GM19463 (cell line): ENCODE data around the gene IQCE.

Experiments
- ATAC-seq: cut with Tn5 transposase; IDR thresholded peaks from one replicate; pipeline ENCODE4 v1.9.1; 2021; ENCODE audit warnings: mild to moderate bottlenecking, moderate library complexity; ENCODE audit not compliant: unreplicated experiment

Gene IQCE

GRCh38 chr7:2629746-2630681 lies 71.2 kb downstream of the IQCE start:
- no peak for ATAC-seq

DNA sequence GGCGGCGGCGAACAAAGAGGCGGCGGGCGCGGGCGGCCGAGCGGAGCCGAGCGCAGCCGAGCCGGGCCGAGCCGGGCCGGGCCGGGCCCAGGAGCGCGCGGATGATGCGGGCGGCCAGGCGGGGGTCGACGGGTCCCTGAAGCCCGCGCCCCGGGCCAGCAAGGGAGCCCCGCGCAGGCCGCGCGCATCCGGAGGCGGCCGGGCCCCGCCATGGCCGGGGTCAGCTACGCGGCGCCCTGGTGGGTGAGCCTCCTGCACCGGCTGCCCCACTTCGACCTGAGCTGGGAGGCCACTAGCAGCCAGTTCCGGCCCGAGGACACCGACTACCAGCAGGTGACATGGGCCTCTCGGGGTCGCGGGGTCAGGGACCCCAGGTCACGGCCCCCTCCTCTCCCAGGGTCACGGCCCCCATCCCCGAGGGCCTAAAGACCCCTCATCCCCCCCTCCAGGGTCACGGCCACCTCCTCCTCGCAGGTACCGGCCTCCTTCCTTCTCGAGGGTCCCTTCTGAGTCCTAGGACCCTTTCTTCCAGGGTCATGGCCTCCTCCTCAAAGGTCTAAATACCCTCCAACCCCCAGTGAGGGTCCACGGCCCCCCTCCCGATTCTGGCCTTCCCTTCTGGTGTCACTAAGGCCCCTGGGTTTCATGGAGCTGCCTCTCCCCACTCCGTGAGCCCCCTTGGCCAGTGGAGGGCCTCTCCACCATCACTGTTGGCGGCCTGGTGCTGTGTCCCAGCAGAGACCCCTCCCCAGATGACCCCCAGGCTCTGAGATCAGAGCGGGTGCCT lies 73.4 kb downstream of the IQCE start, which contains the start of gene TTYH3:
Gene TTYH3 (plus strand): TSS at position 41 of the 787 bp plus-strand sequence. CDS start 170 bp downstream, at position 211.
- ATAC-seq, result peak; percentile 37

DNA sequence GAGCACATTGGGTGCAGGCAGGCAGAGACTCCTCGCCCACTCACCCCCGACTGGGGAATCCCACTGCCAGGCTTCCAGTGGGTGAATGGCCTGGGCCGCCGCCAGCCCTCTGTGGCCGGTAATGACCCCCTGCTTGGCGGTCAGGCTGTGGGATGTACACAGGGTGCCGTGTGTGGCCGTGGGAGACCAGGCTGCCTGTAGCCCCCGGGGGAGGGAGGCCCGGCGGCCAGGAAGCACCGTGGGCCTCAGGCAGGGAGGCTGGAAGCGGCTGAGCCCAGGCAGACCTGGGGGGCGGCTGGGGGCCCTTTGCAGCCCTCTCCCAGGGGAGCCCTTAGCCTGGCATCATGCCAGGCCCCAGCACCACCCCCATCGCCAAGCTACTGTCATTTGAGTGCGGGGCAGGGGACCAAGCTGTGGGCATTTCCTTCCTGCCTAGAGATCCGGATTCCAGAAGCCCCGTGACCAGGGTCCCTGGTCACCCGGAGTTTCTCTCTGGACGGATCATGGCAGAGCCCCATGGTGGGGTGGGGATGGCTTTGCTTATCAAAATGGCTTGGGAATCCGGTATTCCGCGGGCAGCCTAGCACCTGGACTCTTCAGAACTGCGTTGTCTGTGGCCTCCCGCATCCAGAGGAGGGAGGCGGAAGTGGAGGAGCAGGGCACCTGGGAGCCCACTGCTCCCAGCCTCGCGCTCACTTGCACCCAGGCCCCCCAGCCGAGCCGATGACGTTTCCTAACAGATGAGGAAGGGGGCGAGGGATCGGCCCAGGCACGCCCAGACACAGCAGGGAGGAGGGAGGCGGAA lies 74.2 kb downstream of the IQCE start:
- ATAC-seq, result peak; percentile 27

GRCh38 chr7:2633538-2634266 lies 74.9 kb downstream of the IQCE start:
- ATAC-seq, result no peak

DNA sequence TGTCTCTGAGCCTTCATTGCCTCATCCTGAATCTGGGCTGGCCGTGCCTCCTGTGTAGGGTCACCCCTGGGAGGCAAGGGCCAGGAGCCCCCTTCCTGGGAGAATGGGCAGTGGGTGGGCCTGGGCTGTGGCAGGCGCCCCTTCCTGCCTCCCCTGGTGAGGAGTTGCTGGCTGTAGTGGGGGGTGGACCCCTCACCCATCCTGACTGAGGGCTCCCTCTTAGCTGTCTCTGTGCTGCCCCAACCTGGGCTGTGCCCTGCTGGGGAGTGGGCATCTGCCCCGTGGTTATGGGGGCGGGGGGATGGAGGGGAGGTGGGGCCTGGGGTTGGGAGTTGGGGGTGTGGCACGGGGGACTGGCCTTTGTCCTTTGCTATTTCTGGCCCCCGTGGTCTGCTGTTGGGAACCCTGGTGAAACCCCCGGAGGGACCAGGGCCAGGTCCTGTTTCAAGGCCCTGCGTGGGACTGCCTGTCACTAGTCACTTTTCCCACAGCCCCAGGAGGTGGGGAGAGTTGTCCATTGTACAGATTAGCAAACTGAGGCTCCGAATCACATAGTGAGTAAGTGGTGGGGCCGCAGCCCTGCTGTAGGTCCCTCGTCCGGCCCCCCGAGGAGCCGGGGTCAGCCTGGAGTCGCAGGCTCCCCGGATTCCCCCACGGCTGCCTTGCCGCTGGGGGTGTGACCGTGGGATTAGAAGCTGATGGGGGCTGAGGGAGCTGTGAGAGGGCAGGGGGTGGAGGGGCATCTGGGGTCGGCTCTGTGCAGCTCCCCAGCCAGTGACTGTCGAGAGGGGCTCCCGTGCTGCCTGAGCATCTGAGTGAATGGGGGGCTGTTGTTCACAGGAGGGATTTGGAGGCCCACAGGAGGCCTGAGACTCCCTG lies 75.7 kb downstream of the IQCE start:
- no peak for ATAC-seq

DNA sequence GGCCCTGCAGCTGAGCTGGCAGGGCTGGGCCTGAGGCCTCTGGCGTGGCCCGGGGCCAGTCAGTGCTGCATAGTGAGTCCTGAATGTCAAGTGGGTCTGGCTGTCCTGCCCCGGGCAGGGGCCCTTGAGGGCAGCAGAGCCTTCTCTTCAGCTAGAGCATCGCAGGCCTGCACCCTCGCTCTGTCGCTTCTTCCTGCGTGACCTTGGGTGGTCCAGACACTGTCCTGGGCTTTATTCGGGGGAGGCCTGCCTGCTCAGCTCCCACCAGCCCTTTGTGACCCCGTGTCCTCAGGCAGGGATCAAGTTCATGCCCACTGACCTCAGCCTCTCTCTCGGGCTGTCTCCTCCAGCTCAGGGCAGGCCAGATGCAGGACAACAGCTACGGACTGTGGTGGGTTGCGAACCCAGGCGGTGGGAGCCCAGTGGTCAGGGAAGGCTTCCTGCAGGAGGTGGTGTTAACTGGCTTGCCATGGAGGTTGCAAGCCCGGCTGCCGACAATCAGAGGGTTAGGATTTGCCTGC lies 76.4 kb downstream of the IQCE start:
- ATAC-seq, result no peak

DNA sequence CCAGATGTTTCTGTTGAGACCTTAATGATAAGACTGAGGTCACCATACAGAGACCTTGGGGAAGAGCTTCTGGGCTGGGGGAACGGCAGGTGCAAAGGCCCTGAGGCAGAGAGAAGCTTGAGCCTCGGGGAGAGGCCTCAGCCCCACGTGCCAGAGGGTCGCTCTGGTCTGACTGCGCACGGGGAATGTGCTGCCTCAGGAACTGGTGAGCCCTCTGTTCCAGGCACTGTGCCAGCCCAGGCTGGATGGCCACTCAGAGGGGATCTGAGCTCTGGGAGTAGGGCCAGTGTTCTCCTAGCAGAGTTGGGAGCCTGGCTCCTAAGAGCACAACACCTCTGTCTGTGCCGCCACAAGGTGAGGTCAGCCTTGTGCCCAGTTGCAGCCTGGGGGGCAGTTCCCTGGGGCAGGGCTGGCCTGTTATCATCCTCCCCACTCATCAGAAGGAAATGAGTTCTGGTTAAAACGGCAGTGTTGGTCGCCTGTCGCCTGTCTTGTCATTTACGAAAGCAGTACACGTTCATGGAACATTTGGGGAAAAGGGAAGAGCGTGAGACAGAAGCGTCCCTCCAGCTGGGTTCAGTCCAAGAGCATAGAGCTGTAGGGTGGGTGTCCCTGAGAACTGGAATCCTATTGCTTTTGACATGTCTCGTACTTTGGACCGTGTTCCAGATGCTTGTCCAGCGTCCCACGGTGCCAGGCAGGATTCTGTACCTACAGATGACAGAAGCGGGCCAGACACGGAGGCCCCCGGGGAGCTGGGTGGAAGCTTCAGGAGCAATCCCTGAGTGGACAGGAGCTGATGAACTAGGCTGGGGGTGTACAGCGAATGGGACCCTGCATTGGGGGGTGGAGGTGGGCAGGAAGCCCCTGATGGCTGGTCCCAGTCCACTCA lies 77.3 kb downstream of the IQCE start:
- ATAC-seq, result no peak

DNA sequence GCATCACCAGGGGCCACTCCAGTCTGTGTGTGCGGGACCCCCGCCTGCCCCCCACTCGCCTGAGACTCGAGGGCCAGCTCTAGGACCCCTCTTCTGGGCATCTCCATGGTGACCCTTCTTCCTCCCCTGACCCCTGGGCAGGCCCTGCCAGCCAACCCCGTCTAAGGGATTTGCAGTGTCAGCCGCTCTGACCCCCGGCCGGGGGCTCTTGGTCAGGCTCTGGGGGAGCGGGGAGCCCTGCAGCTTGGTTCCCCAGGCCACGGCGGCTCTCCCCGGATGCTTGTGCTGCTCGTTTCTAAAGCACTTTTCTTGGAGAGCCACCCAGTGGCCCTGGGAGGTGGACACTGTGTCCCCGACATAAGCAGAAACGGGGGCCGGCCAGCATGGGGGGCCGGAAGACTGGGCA lies 78.3 kb downstream of the IQCE start:
- ATAC-seq, result no peak

DNA sequence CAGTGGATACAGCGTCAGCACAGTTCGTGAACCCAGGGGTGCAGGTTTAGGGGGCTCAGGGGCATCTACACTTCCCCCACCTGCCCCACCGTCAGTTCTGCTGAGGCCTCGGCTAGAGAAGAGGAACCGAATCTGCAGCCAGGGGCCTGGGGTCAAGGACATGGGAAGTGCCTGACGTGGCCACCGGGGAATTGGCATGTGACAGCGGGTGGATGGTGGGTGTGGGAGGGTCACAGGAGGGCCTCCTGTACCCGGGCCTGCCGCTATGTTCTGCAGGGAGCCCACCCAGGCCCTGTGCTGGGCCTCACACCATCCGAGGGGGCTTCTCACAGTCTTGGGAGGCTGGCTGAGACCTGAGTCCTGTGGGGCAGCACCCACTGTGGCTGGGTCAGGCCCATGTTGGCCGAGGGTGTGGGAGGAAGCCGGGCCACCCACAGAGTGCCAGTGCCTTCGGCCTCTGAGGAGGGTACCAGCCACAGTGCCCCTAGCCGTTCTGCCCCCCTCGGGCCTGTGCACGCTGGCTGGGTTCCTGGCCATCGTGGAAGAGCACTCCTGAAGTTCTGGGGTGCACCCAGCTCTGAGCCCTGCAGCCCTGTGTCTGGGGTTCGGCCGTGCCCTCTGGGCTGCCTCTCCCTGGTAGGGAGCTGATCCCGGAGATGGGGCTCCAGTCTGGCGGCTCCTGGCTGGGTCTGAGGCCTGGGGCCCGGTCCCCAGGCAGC lies 78.9 kb downstream of the IQCE start:
- peak; percentile 30 for ATAC-seq

DNA sequence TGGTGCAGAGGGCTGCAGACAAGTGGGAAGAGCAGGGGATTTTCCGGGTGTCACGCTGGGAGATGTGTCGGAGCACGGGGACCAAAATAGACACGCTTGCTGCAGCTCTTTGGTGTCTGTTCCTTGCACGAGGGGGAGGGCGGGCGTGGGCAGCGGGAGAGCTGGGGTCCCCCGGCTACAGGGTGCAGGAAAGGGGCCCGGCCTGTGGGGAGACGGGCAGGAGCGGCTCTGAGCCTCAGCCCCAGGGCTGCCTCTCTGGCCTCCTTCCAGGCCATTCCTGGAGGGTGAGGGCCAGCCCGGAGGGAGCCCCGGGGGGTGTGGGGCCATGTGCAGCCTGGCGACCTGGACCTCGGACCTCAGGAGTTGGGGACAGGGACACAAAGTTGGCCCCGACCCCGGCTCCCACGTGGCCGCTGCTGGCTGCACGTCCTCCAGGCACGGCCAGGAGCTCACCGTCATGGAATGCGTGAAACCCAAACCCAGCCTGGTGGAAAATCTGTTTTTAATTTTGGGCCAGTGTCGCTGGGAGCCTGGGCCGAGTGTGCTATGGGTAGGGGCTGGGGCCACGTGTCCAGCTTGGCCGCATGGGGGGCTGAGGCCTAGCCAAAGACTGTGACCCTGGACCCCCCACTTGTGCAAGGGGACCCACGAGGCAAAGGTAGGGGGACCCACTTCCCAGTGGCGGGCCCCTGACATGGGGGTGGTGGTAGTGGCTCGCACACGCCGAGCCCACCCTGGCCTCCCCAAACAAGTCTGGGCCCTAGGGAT lies 79.6 kb downstream of the IQCE start:
- no peak for ATAC-seq

- no peak for ATAC-seq
Observed at GRCh38 chr7:2639181-2639681, 80.5 kb downstream of the IQCE start.

GRCh38 chr7:2639695-2640481 lies 81.1 kb downstream of the IQCE start:
- no peak for ATAC-seq

- ATAC-seq, result no peak
Observed at GRCh38 chr7:2640482-2640830, 81.7 kb downstream of the IQCE start.

DNA sequence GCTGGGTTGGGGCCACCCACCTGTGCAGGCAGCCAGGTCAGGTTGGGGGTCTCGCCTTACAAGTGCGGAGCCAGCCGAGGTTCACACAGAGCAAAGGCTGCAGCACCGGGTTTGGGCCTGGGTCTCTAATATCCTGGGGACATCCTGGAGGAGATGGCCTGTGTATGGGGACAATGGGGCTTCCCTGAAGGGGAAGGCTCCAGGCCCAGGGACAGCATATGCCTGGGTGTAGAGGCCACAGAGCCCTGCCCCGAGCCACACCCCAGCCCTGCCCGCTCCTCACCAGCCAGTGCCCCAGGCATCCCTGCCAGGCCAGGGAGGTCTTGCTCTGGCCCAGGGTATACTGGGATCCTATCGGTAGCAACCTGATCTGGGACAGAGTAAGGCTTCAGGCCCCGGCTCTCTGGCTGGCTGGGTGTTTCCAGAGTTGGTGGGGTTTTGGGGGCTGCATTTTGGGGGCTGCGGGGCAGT lies 82.1 kb downstream of the IQCE start:
- ATAC-seq, result no peak
